ENCODE measurements around the gene TNIP2.
"Not testable (repeated sequence)": the region's sequence is repeated elsewhere in the genome, so short reads cannot be mapped to it uniquely, and the experiment has no call there.

Gene TNIP2

DNA sequence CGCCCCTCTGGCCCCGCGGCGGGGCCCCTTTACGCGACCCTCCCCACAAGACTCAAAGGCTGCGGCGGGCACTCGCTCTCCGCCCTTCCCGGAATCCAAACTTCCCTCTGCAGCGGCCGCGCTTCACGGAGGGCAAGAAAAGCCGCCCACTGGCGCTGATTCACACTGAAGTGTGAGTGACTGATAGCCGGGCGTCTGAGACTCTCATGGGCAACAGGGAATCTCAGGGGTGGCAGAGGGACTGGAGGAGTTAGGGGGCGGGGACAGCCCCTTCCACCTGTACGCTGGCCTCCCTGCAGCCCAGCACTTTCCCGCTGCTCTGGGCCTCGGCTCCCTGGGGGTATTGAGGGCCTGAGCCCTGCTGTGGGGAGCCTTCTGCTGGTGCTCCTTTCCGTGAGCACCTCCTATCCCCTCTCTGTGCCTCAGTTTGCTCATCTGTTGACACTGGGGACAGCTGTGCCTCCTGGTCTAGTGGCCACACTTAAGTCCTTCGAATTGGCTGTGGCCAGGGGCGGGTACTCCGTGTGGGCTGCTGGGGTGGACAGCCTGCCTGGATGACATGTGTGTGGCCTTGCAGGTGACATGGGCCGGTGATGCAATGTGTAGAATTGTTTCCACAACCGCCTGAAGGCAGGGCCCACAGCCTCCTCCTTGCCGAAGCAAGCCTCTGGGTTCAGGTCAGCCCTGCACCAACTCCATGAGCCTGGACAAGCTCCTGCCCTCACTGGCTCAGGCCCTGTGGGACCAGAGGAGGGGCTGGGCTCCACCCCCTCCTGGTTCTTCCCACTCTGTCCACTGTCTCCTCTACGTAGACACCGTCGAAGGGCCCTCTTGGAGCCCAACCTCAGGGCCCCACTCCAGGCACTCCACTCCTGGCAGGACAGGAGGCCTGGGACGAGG lies 37.7 kb upstream of the TNIP2 start:
- no peak for DNase-seq (ENCODE audit: low read depth, low spot score)

DNA sequence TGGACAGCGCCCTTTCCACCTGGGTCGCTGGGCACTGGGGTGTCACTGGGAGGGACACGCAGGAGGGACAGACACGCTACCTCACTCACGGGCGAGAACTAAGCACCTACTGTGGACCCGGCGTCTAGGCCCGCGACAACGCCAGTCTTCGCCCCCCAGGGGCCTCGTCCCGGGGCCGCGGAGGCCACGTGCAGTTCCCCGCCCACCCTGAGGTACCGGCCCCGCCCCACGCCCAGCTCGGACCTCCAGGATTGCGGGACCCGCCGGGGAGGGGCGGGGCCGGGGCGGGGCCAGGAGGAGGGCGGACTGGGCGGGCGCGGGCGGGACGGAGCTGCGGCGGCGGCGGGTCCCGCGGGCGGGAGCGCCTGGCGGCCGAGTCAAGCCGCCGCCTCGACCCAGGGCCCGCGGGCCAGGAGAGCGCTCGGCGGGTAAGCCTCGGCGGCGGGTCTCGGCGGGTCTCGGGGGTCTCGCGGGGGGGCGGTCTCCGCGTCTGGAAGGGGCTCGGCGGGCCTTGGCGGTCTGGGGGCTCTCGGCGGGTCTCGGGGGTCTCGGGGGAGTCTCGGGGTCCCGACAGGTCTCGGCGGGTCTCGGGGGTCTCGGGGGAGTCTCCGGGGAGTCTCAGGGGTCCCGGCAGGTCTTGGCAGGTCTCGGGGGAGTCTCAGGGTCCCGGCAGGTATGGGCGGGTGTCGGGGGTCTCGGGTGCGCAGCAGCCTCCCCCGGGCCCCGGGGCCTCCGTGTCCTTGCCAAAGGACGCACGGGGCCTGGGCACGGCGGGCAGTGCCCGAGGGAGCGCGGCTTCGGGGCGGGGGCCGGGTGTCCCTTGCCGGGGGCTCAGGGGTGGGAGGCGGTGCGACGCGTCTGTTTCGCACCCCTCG lies 36.8 kb upstream of the TNIP2 start, which contains the start of gene SH3BP2:
TSS of gene SH3BP2 (plus strand) at position 375 of the 875 bp plus-strand sequence. CDS start 27,533 bp downstream, outside the sequence.
- DNase-seq (ENCODE audit: low read depth, low spot score), result peak; percentile 33

DNA sequence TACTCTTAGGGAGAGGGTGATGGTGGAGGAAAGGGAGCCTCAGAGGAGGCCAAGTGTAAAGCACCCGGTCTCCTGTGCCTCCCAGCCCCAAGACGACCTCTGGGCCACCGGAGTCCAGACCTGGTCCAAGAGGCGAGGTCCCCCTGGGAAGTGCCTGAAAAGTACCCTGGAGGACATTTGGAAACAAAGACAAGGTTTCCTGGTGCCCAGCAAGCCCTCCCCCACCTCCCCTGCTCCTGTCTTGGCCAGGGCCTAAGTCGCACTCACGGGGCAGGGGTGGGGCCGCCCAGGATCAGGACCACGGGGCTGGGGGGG lies 36.2 kb upstream of the TNIP2 start:
- no peak for DNase-seq (ENCODE audit: low read depth, low spot score)

DNA sequence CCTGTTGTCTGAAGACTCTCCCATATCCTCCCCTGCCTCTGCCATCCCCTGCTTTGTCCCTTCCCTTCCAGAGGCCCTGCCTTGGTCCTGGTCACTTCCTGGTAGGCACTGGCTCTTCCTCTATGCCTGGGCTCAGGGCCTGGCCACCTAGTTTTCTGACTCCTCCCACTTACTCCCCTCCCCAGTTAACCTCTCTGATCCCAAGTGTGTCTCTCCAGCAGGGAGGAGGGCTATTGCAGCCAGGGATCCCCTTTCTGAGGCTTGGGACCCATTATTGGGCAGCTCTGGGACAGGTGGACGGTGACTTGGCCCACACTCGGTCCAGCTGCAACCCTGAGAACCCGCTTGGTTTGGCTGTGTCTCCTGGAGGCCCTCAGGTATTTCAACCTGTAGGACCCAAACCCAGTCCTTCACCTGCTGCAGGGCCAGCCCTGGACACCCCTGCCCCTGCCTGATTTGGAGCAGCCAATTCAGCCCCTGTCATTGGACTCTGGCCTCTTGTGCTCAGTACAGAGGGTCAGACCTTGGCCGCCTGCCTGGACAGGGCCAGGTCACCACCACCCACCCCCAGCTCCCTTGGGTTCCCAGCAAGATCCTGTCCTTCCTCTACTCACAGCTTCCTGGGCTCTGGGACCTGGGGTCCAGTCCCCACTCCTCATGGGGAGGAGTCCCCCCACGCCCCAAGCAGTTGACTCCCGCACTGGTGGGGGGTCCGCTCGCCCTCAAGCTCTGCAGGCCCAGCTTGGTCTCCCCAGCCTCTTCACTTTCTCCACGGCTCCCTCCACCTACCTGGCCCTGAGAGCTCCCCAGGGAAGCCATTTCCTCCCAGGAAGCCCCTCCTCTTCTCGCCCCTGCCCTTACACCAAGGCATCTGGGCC lies 35.6 kb upstream of the TNIP2 start:
- DNase-seq (ENCODE audit: low read depth, low spot score), result no peak

DNA sequence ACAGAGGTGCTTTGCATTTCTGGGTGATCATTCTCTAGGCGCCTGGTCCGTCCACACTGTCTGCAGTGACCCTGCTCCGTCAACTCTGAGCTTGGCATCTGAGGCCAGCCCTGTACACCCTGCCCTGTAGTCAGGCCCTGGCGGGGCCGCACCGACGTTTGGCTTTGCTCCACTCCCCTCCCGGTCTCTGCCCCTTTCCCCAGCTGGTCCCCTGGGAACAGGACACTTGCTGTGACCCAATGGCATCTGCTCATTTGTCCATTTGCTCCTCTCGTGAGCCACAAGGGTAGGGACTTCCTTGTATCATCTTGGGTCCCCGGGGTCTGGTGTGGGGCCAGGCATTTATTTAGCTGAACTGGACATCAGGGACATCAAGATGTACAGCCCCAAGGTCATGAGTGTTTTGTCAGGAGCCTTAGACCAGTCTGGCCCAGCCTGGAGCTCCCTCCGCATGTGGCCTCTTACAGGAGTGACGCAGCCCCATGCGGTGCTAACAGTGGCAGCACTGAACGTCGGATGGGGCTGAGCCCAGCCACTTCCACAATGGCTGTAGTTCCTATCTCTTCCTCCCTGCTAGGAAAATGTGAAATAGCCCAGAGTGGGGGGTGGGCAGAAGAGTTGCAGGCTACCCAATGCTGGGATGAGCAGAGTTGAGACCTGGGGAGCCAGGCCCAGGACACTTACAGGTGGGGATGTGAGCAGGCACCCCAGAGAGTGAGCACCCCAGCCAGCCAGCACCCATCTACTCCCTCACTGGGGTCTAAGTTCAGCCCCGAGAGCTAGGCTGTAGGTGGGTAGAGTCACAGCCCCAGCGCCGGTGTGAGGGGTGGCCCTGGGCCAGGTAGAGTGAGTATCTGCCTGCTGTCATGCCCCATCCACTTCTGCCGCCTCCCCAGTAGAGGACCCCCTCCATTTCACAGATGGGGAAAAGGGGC lies 34.7 kb upstream of the TNIP2 start:
- DNase-seq (ENCODE audit: low read depth, low spot score), result no peak

DNA sequence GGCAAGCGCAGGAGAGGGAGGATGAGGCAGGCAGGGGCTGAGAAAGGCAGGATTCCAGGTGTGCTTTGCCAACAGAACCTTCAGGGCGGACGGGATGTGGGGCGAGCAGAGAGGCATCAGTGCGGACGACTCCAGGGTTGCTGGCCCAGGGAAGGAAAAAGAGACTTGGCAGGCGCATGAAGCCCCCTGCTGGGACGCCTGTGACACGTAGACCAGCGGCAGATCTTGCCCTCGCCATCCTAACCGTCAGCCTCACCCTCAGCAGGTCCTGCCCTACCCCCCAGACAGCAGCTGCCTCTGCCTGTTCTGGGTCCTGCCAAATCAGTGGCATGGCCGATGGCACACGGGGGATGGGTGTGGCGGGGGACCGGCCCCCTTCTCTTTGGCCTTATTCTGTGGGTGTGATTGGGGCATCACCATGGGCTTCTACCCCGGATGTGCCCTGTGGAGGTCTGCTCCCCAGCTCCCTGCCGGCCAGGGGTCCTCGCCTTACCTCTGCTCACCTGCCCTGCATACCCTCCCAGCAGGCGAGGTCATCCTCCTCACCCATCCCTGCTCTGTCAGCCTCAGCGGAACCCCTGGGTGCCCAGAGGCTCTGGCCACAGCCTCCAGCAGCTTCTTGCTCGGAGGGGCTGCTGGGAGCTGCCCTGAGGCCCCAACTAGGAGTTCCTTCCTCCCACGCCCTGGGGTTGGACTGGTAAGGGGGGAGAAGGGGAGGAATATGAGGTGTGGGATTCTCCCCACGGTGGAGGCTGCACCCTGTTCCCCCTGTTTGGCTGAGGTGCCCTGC lies 33.9 kb upstream of the TNIP2 start:
- no peak for DNase-seq (ENCODE audit: low read depth, low spot score)

DNA sequence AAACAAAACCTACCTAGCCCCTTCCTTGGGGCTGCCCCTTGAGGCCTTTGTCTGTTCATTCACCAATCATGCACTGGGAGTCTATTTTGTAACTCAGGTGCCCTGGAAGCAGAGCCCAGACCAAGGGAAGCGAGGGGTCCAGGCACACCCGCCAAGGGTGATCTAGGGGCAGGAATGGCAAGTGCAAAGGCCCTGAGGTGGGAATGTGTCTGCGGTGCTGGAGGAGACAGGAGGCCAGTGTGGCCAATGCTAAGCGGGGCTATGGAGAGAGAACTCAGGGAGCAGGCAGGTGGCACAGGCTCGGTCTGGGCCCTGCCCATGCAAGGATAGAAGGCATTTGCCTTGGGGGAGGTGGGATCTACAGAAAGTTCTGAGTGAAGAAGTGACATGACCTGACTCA lies 33.2 kb upstream of the TNIP2 start:
- no peak for DNase-seq (ENCODE audit: low read depth, low spot score)

DNA sequence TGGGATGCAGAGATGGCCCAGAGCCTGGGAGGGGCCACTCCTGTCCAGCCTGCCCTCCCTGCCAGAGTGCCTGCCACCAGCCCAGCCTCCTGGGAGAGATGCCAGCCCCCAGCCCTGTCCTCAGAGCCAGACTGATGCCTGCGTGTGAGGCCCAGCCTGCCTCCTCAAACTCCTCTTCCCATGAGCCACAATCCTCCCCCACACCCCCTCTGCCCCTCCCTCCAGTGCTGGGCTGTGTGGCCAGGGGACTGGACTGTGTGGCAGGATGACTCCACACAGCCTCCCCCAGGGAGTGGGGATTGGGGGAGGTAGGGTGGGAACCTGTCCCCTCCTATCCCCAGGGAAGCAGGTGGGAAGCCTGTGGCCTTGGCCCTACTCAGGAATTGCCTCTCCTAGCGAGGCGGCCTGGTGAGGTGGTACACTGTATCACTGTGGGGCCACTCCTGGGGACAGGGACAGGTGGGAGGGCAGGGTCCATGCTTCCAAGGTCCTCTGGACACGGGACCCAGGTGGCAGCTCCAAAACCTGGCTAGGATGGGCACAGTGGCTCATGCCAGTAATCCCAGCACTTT lies 32.5 kb upstream of the TNIP2 start:
- DNase-seq (ENCODE audit: low read depth, low spot score), result no peak

DNA sequence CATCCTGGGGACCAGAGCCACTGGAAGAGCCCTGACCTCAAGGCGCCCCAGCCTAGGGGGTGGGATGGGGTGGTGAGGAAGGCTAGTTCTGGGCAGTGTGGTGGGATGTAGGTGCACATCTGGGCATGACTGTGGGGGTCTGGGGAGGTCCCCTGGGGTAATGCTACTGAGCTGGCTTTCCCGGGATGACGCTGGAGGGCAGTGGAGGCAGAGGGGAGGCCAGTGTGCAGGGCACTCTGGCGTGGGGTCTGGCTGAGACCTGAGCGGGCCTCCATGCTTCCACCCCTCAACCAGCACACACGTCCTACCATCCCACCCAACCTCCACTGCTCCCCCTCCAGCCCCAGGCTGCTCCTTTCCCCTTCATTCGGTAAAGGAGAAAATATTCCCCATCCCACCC lies 32.0 kb upstream of the TNIP2 start:
- DNase-seq (ENCODE audit: low read depth, low spot score), result no peak

DNA sequence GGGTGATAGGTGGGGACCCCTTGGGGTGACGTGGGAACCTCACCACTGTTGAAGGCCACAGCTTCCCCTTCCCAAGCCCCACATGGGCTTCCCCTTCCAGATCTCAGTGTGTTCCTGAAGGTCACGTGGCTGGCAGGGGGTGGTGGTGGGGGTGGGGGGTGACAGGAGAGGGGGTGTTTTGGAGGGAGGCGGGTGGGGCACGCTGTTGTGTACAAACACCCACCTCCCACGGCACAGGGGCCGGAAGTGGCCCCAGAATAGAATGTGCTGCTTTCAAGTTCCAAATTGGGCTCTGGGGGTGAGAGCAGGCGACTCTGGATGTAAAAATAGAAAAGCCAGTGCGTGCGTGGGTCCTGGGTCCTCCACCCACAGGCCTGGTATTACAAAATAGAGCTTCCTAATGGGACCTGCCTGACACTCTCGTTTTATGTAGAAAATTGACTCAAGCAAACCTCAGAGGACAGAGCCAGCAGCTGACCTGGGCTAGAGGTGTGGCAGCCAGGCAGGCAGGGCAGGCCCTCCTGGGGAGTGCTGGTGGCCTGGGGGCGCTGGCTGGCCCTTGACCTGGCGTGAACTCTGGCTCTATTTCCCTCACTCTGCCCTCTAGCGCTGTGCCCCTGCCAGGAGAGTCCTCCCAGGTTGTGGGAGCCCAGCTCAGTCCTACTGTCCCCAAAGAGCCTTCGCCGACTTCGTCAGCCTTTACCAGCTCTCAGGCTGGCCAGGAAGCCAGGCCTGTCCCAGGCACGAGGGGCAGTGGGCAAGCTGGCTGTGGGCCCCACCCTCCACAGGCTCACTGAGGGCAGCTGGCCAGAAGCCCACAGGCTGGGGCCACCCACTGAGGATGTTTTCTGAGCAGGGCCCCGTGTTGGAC lies 31.3 kb upstream of the TNIP2 start:
- DNase-seq (ENCODE audit: low read depth, low spot score), result no peak

DNA sequence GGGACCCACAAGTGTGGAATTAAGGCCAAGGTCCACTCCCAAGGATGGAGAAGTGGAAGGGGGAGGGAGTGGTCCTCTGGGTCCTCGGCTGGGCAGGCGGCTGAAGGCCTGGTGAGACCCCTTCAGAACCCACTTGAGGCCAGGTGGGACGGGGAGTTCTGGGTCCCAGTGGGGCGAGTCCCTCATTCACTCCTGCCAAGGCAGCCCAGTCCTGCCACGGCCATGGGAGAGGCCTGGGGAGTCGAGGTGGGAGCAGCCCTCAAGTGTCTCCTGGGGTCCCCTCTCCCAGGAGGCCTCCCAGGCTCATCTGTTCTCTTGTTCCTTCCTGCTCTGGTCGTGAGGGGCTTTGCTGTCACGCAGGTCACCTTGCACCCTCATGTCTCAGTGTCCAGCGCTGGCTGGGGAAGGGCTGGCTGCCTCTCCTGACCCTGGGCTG lies 30.7 kb upstream of the TNIP2 start:
- DNase-seq (ENCODE audit: low read depth, low spot score), result no peak

DNA sequence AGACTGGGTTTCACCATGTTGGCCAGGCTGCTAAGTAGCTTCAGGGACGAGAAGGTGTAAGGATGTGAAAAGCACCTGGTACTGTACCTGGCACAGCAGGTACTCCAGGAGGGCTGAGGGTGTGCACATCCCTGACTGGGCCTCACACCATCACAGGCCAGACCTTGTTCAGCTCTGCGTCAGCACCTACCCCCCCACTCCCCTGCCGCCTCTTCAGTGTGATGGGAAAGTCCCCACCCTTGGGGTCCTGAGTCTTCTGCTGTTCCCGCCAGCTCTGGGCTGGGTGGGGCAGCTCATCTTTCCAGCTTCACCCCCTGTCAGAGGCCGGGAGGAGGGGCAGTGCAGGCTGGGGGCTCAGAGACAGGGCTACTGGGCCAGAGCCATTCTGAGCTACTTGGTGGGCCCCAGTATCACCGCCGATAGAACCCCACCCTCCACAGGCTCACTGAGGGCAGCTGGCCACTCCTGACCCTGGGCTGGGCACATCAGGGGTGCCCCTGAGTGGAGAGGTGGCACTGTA lies 30.1 kb upstream of the TNIP2 start:
- DNase-seq (ENCODE audit: low read depth, low spot score), result no peak

DNA sequence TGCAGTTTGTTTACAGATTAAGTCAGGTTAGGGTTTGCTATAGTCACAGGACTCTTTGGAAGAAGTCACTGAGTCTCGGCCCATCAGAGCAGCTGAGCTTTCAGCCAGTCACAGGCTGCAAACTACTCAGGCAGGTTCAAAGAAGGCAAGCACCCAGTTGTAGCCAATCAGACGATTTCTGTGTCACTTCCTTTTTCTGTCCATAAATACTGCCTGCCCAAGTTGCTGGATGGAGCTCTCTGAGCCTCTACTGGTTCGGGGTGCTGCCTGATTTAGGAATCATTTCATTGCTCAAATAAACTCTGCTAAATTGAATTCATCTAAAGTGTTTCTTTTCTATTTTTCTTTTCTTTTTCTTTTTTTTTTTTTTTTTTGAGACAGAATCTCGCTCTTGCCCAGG lies 29.5 kb upstream of the TNIP2 start:
- no peak for DNase-seq (ENCODE audit: low read depth, low spot score)

DNA sequence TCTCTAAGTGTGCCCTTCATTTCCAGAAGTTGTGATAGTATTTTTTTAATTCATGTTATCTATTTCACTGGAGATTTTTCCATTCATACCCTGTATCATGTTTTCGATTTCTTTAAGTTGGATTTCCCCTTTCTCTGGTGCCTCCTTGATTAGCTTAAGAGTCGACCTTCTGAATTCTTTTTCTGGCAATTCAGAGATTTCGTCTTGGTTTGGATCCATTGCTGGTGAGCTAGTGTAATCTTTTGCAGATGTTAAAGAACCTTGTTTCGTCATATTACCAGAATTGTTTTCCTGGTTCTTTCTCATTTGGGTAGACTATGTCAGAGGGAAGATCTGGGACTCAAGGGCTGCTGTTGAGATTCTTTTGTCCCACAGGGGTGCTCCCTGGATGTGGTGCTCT lies 27.7 kb upstream of the TNIP2 start:
- no peak for DNase-seq (ENCODE audit: low read depth, low spot score)

DNA sequence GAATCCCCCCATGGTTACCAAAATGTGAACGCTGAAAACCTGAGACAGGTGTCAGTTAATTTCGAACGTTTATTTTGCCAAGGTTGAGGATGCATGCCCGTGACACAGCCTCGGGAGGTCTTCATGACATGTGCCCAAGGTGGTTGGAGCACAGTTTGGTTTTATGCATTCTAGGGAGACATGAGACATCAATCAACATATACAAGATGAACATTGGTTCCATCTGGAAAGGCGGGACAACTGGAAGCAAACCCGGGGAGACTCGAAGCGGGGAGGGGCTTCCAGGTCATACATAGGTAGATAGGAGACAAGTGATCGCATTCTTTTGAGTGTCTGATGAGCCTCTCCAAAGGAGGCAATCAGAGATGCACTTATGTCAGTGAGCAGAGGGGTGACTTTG lies 25.8 kb upstream of the TNIP2 start:
- DNase-seq (ENCODE audit: low read depth, low spot score), result no peak

DNA sequence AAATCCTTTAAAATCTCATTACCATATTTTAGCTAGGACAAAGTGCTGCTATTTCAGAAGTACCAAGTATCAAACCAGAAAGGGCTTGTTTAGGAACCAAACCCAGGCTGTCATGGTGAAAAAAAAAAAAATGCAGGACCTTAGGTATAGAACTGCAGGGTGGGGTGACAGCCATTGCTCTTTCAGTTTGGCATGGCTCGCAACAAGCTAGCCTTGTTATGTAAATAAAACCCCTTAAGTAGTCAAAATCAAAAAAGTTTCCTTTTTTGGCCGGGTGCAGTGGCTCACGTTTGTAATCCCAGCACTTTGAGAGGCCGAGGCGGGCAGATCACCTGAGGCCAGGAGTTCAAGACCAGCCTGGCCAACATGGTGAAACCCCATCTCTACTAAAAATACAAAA lies 24.5 kb upstream of the TNIP2 start:
- not testable (repeated sequence) for DNase-seq (ENCODE audit: low read depth, low spot score)

DNA sequence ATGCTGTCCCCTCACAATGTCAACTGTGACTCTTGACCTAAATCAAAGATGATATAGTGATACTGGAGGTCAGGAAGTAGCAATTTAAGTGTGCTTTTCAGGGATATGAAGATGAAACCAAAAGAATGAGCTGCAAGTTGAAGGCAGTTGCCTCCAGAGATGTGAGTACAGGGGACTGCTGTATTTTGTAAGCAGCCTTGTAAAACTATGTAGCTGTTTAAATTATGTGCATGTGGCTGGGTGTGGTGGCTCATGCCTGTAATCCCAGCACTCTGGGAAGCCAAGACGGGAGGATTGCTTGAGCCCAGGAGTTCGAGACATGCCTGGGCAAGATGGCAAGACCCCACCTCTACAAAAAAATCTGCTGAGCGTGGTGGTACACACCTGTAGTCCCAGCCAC lies 15.1 kb upstream of the TNIP2 start:
- DNase-seq (ENCODE audit: low read depth, low spot score), result no peak

DNA sequence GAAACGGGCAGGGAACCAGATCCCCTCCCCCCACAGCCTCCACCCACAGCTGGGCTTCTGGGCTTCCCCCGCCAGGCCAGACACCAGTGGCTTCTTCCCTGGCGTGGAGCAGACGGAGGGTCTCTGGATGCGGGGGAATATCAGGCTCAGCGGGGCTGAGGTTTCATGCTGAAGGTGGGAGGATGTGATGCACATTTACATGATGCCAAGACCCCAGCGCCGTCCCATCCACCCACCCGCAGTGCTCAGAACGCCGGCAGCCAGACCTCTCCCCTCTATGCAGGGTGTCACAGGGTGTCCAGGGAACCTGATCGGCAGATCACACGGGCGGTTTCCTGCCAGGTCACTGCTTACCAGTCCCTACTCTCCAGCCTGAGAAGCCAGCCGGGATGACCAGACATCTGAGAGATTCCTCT lies 12.8 kb upstream of the TNIP2 start:
- DNase-seq (ENCODE audit: low read depth, low spot score), result no peak

Measured in smooth muscle cell of the brain vasculature (primary cell).